ENCODE results near the gene UTY.

UTY gene

GRCh38 chrY:13398876-13399275 lies 81.0 kb downstream of the UTY start:
- no peak for DNase-seq

GRCh38 chrY:13381110-13381683 lies 98.6 kb downstream of the UTY start:
- DNase-seq = no peak

- DNase-seq = no peak
Observed at GRCh38 chrY:13370868-13371800, 108.7 kb downstream of the UTY start.

GRCh38 chrY:13370245-13370644 lies 109.6 kb downstream of the UTY start:
- DNase-seq = no peak

GRCh38 chrY:13368513-13368845 lies 111.4 kb downstream of the UTY start:
- DNase-seq = no peak

GRCh38 chrY:13363641-13364040 lies 116.2 kb downstream of the UTY start:
- no peak for DNase-seq

- DNase-seq = no peak
Observed at GRCh38 chrY:13362662-13363061, 117.2 kb downstream of the UTY start.

GRCh38 chrY:13361656-13362636 lies 117.9 kb downstream of the UTY start:
- no peak for DNase-seq

- no peak for DNase-seq
Observed at GRCh38 chrY:13351443-13351842, 128.4 kb downstream of the UTY start.

- DNase-seq = no peak
Observed at GRCh38 chrY:13347106-13347505, 132.7 kb downstream of the UTY start.

GRCh38 chrY:13345549-13345948 lies 134.3 kb downstream of the UTY start:
- no peak for DNase-seq

- DNase-seq = no peak
Observed at GRCh38 chrY:13343307-13343946, 136.4 kb downstream of the UTY start.

- DNase-seq = no peak
Observed at GRCh38 chrY:13339939-13340338, 139.9 kb downstream of the UTY start.

GRCh38 chrY:13339381-13339780 lies 140.5 kb downstream of the UTY start:
- DNase-seq = no peak

GRCh38 chrY:13338711-13339110 lies 141.1 kb downstream of the UTY start:
- DNase-seq = no peak

GRCh38 chrY:13337934-13338333 lies 141.9 kb downstream of the UTY start:
- no peak for DNase-seq

- no peak for DNase-seq
Observed at GRCh38 chrY:13333791-13334190, 146.0 kb downstream of the UTY start.

GRCh38 chrY:13330651-13331050 lies 149.2 kb downstream of the UTY start:
- DNase-seq = no peak

- no peak for DNase-seq
Observed at GRCh38 chrY:13312966-13313365, 166.9 kb downstream of the UTY start.

- DNase-seq = no peak
Observed at GRCh38 chrY:13307959-13308358, 171.9 kb downstream of the UTY start.

- no peak for DNase-seq
Observed at GRCh38 chrY:13300795-13301194, 179.0 kb downstream of the UTY start.

- DNase-seq = no peak
Observed at GRCh38 chrY:13299411-13299810, 180.4 kb downstream of the UTY start.

All from NCI-H82 (cell line).